ENCODE measurements around the gene IL17RC.
"Not testable (repeated sequence)": the region's sequence is repeated elsewhere in the genome, so short reads cannot be mapped to it uniquely, and the experiment has no call there.

Gene IL17RC

DNA sequence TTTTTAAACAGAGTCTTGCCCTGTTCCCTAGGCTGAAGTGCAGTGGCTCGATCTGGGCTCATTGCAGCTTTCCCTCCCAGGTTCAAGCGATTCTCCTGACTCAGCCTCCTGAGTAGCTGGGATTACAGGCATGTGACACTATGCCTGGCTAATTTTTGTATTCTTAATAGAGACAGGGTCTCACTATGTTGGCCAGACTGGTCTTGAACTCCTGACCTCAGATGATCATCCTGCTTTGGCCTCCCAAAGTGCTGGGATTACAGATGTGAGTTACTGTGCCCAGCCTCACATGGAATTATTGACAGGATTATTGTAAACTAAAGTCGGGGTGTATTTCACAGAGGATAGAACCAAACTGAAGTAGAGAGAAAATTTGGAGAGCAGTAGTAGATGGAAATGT, 21.2 kb upstream of the IL17RC start:
- DNase-seq: not testable (repeated sequence)

DNA sequence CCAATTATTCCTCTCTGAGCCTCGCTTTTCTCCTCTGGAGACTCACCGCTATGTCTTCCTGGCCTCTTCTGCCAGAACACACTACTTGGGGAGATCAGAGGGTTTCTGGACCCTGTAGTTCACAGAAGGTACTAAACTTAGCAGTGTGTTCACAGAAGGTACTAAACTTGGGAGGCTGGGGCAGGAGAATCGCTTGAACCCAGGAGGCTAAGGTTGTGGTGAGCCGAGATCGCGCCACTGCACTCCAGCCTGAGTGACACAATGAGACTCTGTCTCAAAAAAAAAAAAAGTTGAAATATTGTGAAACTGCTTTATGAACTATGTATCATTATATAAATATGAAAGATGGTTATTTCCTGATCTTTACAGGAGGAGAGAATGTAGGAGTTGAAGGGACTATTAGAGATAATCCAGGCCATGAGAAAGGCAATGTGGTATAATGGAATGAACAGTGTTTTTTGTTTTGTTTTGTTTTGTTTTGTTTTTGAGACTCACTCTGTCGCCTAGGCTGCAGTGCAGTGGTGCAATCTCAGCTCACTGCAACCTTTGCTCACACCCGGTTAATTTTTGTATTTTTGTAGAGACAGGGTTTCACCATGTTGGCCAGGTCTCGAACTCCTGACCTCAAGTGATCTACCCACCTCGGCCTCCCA, 20.0 kb upstream of the IL17RC start:
- DNase-seq: not testable (repeated sequence)

DNA sequence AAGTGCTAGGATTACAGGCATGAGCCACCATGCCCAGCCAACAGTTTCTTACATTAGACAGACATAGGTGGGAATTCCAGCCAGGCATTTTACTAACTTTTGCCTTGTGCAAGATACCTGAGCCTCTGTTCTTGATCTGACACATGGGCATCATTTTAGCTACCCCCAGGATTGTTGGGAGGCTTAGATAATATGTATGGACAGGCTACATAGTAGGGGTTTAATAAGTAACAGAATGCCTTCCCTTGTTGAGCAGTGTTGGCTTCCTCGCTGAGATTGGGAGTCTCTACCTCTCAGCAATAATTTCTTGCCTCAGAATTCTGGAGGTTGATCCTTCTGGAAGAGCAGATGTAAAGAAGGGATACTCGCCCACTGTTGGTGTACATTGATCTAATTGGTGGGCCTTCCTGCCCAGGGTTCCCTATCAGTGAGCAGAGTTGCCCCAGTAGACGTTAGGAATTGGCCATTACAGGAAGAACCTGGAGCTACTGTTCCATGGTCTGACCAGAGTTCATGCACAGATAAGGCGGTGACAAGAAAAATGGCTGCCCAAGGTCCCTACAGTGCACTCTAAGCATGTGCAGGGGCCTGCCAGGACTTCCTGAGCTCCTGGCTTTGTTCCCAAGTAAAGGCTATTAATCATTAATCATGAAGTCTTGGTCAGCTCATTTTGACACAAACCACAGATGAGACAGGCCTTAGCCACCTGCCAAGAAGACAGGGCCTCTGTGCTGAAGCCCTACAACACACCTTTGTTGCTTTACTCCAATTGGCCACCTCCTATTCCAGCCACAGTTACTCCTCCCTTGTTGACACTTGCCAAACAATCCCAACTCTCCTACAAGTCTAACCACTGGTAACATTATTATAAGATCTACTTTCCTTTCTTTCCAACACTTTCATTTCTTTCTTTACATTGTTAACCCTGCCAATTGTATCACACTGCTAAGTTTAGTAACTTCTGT, 19.2 kb upstream of the IL17RC start:
- DNase-seq: no peak

GRCh38 chr3:9898467-9899241, 18.2 kb upstream of the IL17RC start:
- DNase-seq: no peak

- no peak for DNase-seq
Observed at GRCh38 chr3:9899289-9899791, 17.6 kb upstream of the IL17RC start.

DNA sequence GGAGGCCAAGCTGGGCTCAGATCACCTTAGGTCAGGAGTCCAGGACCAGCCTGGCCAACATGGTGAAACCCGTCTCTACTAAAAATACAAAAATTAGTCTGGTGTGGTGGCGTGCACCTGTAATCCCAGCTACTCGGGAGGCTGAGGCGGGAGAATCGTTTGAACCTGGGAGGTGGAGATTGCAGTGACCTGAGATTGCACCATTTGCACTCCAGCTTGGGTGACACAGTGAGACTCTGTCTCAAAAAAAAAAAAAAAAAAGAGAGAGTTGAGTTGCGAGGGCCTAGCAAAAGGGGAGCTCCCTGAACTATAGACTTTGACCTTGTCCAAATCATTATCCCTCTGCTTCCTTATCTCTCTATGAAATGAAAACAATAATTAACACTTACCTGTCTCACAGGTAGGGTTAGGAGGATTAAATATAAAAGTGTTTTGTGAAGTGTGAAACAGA, 15.9 kb upstream of the IL17RC start:
- not testable (repeated sequence) for DNase-seq

- no peak for DNase-seq
Observed at GRCh38 chr3:9901967-9902366, 14.9 kb upstream of the IL17RC start.

DNA sequence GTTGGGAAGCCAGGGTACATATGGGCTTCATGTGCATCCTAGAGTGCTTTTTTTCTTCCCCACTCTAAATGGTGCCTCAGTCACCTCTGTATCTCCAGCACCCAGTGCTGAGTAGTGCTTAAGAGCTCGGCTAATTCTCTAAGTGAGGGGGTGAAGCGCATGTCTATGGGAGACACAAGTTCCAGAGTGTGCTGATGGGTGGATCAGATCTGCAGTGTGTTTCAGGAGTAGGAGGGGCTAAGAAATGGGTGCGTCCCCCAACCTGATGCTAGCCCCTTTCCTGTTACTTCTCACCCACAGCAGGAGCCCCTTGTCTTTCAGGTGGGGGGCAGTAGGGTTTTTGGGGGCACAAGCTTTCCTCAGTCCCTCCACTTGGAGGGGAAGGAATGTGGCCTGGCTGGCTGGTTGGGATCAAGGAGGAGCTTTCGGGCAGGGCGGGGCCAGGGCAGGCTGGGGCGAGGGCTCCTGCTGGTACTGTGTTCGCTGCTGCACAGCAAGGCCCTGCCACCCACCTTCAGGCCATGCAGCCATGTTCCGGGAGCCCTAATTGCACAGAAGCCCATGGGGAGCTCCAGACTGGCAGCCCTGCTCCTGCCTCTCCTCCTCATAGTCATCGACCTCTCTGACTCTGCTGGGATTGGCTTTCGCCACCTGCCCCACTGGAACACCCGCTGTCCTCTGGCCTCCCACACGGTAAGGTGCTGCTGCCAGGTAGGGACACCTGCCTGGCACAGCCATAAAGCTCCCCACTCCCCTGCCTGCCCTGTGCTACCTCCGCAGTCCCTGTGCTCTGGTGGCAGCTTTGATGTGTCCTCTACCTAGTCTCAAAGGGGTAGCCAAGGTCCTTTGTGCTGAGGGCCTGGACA, 14.3 kb upstream of the IL17RC start, which contains the start of gene IL17RE:
TSS of gene IL17RE (plus strand) at position 477 of the 866 bp plus-strand sequence. CDS start at position 562, 85 bp downstream.
- DNase-seq: no peak

DNA sequence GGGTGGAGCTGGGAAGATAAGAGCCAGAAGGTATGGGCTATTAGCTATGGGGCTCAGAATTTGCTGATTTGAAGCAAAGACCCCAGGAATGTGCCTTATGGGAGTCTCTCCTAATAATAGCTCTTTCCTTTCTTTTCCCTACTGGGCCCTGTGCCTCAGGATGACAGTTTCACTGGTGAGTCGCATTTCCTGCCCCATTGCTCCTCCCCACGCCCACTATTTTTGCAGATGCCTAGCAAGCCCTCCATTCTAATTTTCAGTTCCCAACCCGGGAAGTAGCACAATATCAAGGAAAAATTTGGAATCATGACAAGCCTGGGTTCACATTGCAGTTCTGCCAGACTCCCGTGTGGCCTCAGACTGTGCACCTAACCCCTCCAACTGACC, 13.7 kb upstream of the IL17RC start:
- DNase-seq: no peak

DNA sequence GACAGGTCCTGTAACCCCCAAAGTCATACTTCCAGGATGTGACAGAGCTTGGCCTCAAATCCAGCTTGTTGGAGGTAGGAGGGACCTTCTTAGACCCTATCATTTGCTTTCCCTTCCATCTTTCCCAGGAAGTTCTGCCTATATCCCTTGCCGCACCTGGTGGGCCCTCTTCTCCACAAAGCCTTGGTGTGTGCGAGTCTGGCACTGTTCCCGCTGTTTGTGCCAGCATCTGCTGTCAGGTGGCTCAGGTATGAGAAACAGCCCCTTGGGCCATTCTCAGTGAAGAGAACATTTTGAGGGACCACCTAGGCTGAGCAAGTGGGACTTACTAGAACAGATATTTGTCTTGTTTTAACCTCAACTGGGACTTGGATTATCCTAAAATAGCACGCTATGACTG, 13.0 kb upstream of the IL17RC start:
- no peak for DNase-seq

DNA sequence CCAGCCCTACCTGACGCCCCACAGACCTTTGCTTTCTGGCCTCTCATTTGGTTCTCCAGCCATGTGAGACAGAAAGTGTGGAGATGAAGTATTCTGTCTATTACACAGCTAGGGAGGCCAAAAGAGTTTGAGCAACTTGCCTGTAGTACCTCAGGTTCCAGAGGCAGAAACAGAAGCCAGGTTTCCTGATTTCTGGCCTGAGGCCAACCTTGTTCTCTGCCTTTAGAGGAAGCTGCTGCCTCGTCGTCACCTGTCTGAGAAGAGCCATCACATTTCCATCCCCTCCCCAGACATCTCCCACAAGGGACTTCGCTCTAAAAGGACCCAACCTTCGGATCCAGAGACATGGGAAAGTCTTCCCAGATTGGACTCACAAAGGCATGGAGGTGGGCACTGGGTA, 10.4 kb upstream of the IL17RC start:
- DNase-seq: no peak

DNA sequence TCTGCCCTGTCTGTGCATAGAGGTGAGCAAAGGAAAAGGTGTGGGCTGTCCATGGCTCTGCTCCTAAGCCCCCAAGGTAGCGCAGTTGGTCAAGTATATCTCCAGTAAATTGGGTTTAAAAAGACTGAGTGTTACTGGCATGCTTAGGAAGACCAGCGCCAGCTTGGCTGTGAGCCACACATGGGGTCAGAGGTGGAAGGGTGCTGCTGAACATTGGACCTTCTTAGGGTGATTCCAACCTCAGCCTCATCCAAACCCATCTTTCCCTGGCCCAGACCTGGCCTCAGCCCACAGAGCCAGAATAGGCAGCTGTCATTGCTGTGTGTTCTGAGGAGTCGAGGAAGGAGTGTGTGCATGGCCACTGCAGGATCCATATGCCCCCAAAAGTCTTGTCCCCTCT, 8.6 kb upstream of the IL17RC start:
- no peak for DNase-seq

- DNase-seq: no peak
Observed at GRCh38 chr3:9909221-9910013, 7.5 kb upstream of the IL17RC start.

DNA sequence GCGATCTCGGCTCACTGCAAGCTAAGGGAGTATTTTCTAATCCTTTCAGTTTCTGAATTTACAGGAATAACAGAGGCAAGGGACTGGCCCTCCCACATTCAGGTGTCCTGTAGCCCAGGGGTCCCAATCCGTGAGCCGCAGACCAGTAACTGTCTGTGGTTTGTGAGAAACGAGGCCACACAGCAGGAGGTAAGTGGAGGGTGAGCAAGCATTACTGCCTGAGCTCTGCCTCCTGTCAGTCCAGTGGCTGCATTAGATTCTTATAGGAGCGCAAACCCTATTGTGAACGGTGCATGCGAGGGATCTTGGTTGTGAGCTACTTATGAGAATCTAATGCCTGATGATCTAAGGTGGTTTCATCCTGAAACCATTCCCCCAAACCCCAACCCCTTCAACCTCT, 5.0 kb upstream of the IL17RC start:
- DNase-seq: no peak

- no peak for DNase-seq
Observed at GRCh38 chr3:9912294-9912935, 4.5 kb upstream of the IL17RC start.

GRCh38 chr3:9913601-9914000, 3.3 kb upstream of the IL17RC start:
- no peak for DNase-seq

DNA sequence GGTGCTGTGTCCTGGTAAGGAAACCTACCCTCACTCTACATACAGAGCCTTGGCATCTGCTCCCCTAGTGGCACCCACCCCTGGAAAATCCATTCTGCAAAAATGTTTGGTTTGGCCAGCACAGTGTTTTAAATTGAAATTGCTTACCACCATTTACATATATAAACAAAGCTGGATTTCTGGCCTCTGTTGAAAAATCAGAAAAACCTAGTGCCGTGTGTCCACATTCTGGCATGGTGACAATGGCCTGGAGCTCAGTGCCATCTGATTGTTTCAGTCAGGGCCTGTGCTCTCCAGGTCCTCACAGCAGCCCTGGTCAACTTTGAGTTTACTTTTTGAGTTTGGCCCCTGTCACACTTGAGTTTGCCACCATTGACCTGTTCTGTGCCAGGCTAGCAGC, 2.9 kb upstream of the IL17RC start:
- DNase-seq: no peak

DNA sequence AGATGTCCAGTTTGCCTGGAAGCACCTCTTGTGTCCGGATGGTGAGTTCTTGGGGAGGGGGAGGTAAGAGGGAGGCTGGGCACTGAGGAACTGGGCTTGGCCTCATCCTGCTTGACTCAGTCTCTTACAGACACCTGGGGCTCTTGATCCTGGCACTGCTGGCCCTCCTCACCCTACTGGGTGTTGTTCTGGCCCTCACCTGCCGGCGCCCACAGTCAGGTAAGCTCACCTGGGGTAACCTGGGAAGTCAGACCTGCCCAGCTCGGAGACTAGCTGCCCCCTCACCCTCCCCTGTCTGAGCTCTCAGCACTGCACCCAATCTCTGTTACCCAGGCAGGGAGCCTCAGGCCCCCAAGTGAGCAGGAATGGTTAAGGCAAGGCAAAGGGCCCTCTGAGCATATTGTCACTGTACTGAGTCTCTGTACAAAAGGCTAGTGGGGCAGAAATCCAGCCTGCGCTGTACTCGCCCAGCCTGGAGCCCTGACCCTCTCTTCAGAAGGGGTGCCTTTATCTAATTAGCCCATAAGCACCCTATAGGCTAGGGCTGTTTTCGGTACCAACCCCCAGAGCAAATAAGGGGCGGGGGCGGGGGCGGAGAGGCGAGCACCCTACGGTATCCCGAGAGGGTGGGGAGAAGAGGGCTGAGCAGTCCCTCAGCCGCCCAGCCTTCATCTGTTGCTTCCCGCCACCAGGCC, 2.2 kb upstream of the IL17RC start:
- DNase-seq: peak; percentile 8

- no peak for DNase-seq
Observed at GRCh38 chr3:9915254-9916141, 1.4 kb upstream of the IL17RC start.

All from NCI-H2227 treated with DMSO at 0.1 percent for 48 hours (cell line).